WTC11 (cell line): ENCODE measurements around the gene FOXD1. TPM values are rescaled to one million over a fixed set of nuclear protein-coding genes. Genes with fewer than 3 reads are reported as not detected.

Experiments used
- ATAC-seq: fragments of 200-7000 bp; cut with Tn5 transposase; 2 replicates; pipeline ENCODE4 v1.10.0; 2021; ENCODE audit warnings: mild to moderate bottlenecking, moderate library complexity
- CTCF ChIA-PET: fragments of 300-600 bp; sonication (Branson Sonifier 250); formaldehyde crosslinking; loops from one replicate; lab custom pipeline; 2021; ENCODE audit warnings: antibody characterized with exemption; lab: Charles Lee
- POLR2A ChIA-PET: fragments of 350-600 bp; sonication (Branson Sonifier 250); formaldehyde crosslinking; loops from one replicate; lab custom pipeline; 2021; ENCODE audit warnings: antibody characterized with exemption; lab: Charles Lee
- DNase-seq: peaks from one replicate; pipeline ENCODE4 v3.0.0; 2021; ENCODE audit warnings: low spot score
- H3K27ac Mint-ChIP-seq: 2 replicates; pipeline ENCODE4 v1.8.0; 2021; ENCODE audit warnings: mixed read lengths
- H3K27me3 Mint-ChIP-seq: 2 replicates; pipeline ENCODE4 v1.8.0; 2021; ENCODE audit warnings: low read depth, mild to moderate bottlenecking, moderate library complexity, mixed read lengths
- H3K36me3 Mint-ChIP-seq: 2 replicates; pipeline ENCODE4 v1.8.0; 2021; ENCODE audit warnings: mixed read lengths
- H3K4me1 Mint-ChIP-seq: 2 replicates; pipeline ENCODE4 v1.8.0; 2022; ENCODE audit warnings: mixed read lengths
- H3K4me3 Mint-ChIP-seq: 2 replicates; pipeline ENCODE4 v1.8.0; 2021; ENCODE audit warnings: mild to moderate bottlenecking, moderate library complexity, mixed read lengths
- H3K9me3 Mint-ChIP-seq: 2 replicates; pipeline ENCODE4 v1.8.0; 2021; ENCODE audit warnings: mixed read lengths
- ARID4B ChIP-seq: sonication (generic); formaldehyde crosslinking; IDR thresholded peaks from 2 replicates; pipeline ENCODE4 v1.8.0; 2023; ENCODE audit warnings: missing genetic modification reagents, mild to moderate bottlenecking, borderline replicate concordance
- ATF1 ChIP-seq: sonication (generic); formaldehyde crosslinking; IDR thresholded peaks from 2 replicates; pipeline ENCODE4 v1.8.1; 2023; ENCODE audit warnings: mild to moderate bottlenecking, moderate library complexity, missing genetic modification reagents
- CBFB ChIP-seq: sonication (generic); formaldehyde crosslinking; IDR thresholded peaks from 2 replicates; pipeline ENCODE4 v1.8.1; 2022; ENCODE audit warnings: mild to moderate bottlenecking, low read depth, missing genetic modification reagents
- E2F1 ChIP-seq: sonication (generic); formaldehyde crosslinking; IDR thresholded peaks from 2 replicates; pipeline ENCODE4 v1.8.0; 2022; ENCODE audit warnings: mild to moderate bottlenecking, missing genetic modification reagents
- E2F4 ChIP-seq: sonication (generic); formaldehyde crosslinking; IDR thresholded peaks from 2 replicates; pipeline ENCODE4 v1.8.1; 2022; ENCODE audit warnings: low read depth, mild to moderate bottlenecking, moderate library complexity, missing genetic modification reagents, borderline replicate concordance
- ESRRA ChIP-seq: sonication (generic); formaldehyde crosslinking; IDR thresholded peaks from 2 replicates; pipeline ENCODE4 v1.8.1; 2022; ENCODE audit warnings: mild to moderate bottlenecking, missing genetic modification reagents, borderline replicate concordance
- ETV6 ChIP-seq: sonication (generic); formaldehyde crosslinking; IDR thresholded peaks from 2 replicates; pipeline ENCODE4 v1.8.1; 2022; ENCODE audit warnings: mild to moderate bottlenecking, missing genetic modification reagents
- JUN ChIP-seq: sonication (generic); formaldehyde crosslinking; IDR thresholded peaks from 2 replicates; pipeline ENCODE4 v1.8.0; 2023; ENCODE audit warnings: mild to moderate bottlenecking, missing genetic modification reagents
- NR1H2 ChIP-seq: sonication (generic); formaldehyde crosslinking; IDR thresholded peaks from 2 replicates; pipeline ENCODE4 v1.9.0; 2021; ENCODE audit warnings: mild to moderate bottlenecking, moderate library complexity, missing genetic modification reagents
- SMAD3 ChIP-seq: sonication (generic); formaldehyde crosslinking; IDR thresholded peaks from 2 replicates; pipeline ENCODE4 v1.8.0; 2022; ENCODE audit warnings: missing genetic modification reagents, mild to moderate bottlenecking, borderline replicate concordance
- SMAD4 ChIP-seq: sonication (generic); formaldehyde crosslinking; IDR thresholded peaks from 2 replicates; pipeline ENCODE4 v1.8.0; 2022; ENCODE audit warnings: mild to moderate bottlenecking, missing genetic modification reagents
- STAT6 ChIP-seq: sonication (generic); formaldehyde crosslinking; conservative IDR thresholded peaks from 2 replicates; pipeline ENCODE4 v1.8.1; 2023; ENCODE audit warnings: mild to moderate bottlenecking, low read depth, missing genetic modification reagents, moderate library complexity
- TEAD1 ChIP-seq: sonication (generic); formaldehyde crosslinking; IDR thresholded peaks from 2 replicates; pipeline ENCODE4 v1.8.0; 2022; ENCODE audit warnings: mild to moderate bottlenecking, missing genetic modification reagents
- TEAD4 ChIP-seq: sonication (generic); formaldehyde crosslinking; IDR thresholded peaks from 2 replicates; pipeline ENCODE4 v1.8.0; 2022; ENCODE audit warnings: mild to moderate bottlenecking, missing genetic modification reagents
- ZBTB21 ChIP-seq: sonication (generic); formaldehyde crosslinking; IDR thresholded peaks from 2 replicates; pipeline ENCODE4 v1.8.1; 2023; ENCODE audit warnings: mild to moderate bottlenecking, missing genetic modification reagents, borderline replicate concordance
- ZNF121 ChIP-seq: sonication (generic); formaldehyde crosslinking; IDR thresholded peaks from 2 replicates; pipeline ENCODE4 v1.8.0; 2023; ENCODE audit warnings: missing genetic modification reagents
- ZNF263 ChIP-seq: sonication (generic); formaldehyde crosslinking; IDR thresholded peaks from 2 replicates; pipeline ENCODE4 v1.8.1; 2022; ENCODE audit warnings: low read depth, mild to moderate bottlenecking, moderate library complexity, missing genetic modification reagents
- ZNF281 ChIP-seq: sonication (generic); formaldehyde crosslinking; IDR thresholded peaks from 2 replicates; pipeline ENCODE4 v1.8.0; 2023; ENCODE audit warnings: mild to moderate bottlenecking, missing genetic modification reagents
- ZNF396 ChIP-seq: fragments of 250-450 bp; sonication (Bioruptor Pico); IDR thresholded peaks from 2 replicates; pipeline ENCODE4 v1.8.0; 2021; ENCODE audit warnings: mild to moderate bottlenecking, moderate library complexity, borderline replicate concordance
- total RNA-seq: library from RNA; stranded (reverse); gene quantifications from 3 replicates; pipeline ENCODE4 v1.2.3, GENCODE V29; 2021

FOXD1 gene
- total RNA-seq, 1 experiment from 2014 or later: 10.3 TPM

GRCh38 chr5:73497497-73498056 is 49.0 kb upstream of the FOXD1 start (continued):
- TF ChIP-seq ZBTB21 (no peak), E2F4 (CRISPR knock-in tag) (no peak), E2F1 (CRISPR knock-in tag) (no peak)
- TF ChIP-seq, all 79 proteins: peak for 0

- ChIA-PET CTCF (interaction anchor here (0.7 to 1.8 kb wide), 5 partner anchors 10 to 326 kb away, joined by 3 to 10 read pairs (median 3); no protein-coding TSS in a partner anchor), POLR2A (no interaction called here)
- TF ChIP-seq NR1H2 (CRISPR knock-in tag): no peak
- TF ChIP-seq TEAD1 (CRISPR knock-in tag): no peak
- TF ChIP-seq ETV6 (CRISPR knock-in tag): no peak
- TF ChIP-seq ZNF281 (CRISPR knock-in tag): no peak
- TF ChIP-seq ZNF263: no peak
- TF ChIP-seq TEAD4 (CRISPR knock-in tag): no peak
- TF ChIP-seq ARID4B (CRISPR knock-in tag): no peak
- no peak for TF ChIP-seq ATF1
- no peak for TF ChIP-seq ZNF121 (CRISPR knock-in tag)
- no peak for TF ChIP-seq JUN (CRISPR knock-in tag)
- Mint-ChIP-seq H3K4me1 (peaks cover 52% of the 10 kb centered on the region), H3K27ac (peak overlapping the region; percentile 89), H3K9me3 (no peaks in the 10 kb centered on the region), H3K36me3 (peaks cover 28% of the 10 kb centered on the region), H3K4me3 (peak overlapping the region; percentile 91), H3K27me3 (no peaks in the 10 kb centered on the region; the same call in 1 of the 2 replicates)
- ATAC-seq (no peak), DNase-seq (no peak)
These were observed 48.4 kb upstream of the FOXD1 start for GRCh38 chr5:73496984-73497457.

GRCh38 chr5:73495772-73496335 is 47.3 kb upstream of the FOXD1 start:
- no peak overlapping the region for H3K27ac Mint-ChIP-seq
- ATAC-seq (no peak), DNase-seq (no peak)
- no peak overlapping the region for H3K4me3 Mint-ChIP-seq
- no peaks in the 10 kb centered on the region for H3K9me3 Mint-ChIP-seq
- H3K27me3 Mint-ChIP-seq: no peaks in the 10 kb centered on the region; the same call in 1 of the 2 replicates
- POLR2A ChIA-PET: no interaction called here
- peaks cover 52% of the 10 kb centered on the region for H3K4me1 Mint-ChIP-seq
- CTCF ChIA-PET: interaction anchor here (1.0 to 1.8 kb wide), 3 partner anchors 9 to 44 kb away, joined by 4 to 10 read pairs (median 4); no protein-coding TSS in a partner anchor
- H3K36me3 Mint-ChIP-seq: peaks cover 17% of the 10 kb centered on the region
- TF ChIP-seq TEAD4 (CRISPR knock-in tag): no peak
- no peak for TF ChIP-seq STAT6
- TF ChIP-seq NR1H2 (CRISPR knock-in tag): no peak
- no peak for TF ChIP-seq ZNF396 (CRISPR knock-in tag)
- no peak for TF ChIP-seq CBFB (CRISPR knock-in tag)
- TF ChIP-seq SMAD4: no peak
- no peak for TF ChIP-seq SMAD3
- TF ChIP-seq ESRRA (CRISPR knock-in tag): no peak
